IMR-90 (cell line): ENCODE measurements around the gene TNFRSF14. TPM values are rescaled to one million over a fixed set of nuclear protein-coding genes. Genes with fewer than 3 reads are reported as not detected.

Experiments used
- ATAC-seq: fragments of 200-7000 bp; cut with Tn5 transposase; 2 replicates; pipeline ENCODE4 v1.9.1; 2020; ENCODE audit warnings: low read depth, mild to moderate bottlenecking, moderate library complexity
- BruUV-seq: library from RNA; stranded (reverse); fragments of 400-500 nt; replicated peaks from 2 replicates; lab custom pipeline; 2021; lab: Mats Ljungman, UMichigan
- CTCF ChIA-PET: fragments of 300-600 bp; formaldehyde crosslinking; extraction: SDS; loops from one replicate; lab custom pipeline; 2021; ENCODE audit warnings: antibody characterized with exemption; lab: Yijun Ruan, JAX
- POLR2A ChIA-PET: fragments of 300-600 bp; sonication (Branson Sonifier 250); formaldehyde crosslinking; loops from one replicate; lab custom pipeline; 2022; ENCODE audit warnings: antibody characterized with exemption; ENCODE audit not compliant: unreplicated experiment; lab: Charles Lee
- DNase-seq: peaks from one replicate; pipeline ENCODE4 v3.0.0; 2013
- H2AFZ ChIP-seq: replicated peaks from 2 replicates; pipeline ENCODE3; 2013; ENCODE audit warnings: low read length, mild to moderate bottlenecking; ENCODE audit not compliant: poor library complexity
- H2AK5ac ChIP-seq: 2 replicates; pipeline ENCODE4 v1.6.1; 2013; ENCODE audit warnings: low read depth, low read length, inconsistent platforms
- H2AK9ac ChIP-seq: replicated peaks from 2 replicates; pipeline ENCODE3; 2013; ENCODE audit warnings: mild to moderate bottlenecking, low read depth, low read length, moderate library complexity; ENCODE audit not compliant: poor library complexity
- H2BK120ac ChIP-seq: 2 replicates; pipeline ENCODE4 v1.6.1; 2013; ENCODE audit warnings: low read depth, low read length, inconsistent platforms
- H2BK15ac ChIP-seq: 3 replicates; pipeline ENCODE4 v1.6.1; 2013; ENCODE audit warnings: low read depth, low read length, inconsistent platforms
- H2BK20ac ChIP-seq: 2 replicates; pipeline ENCODE4 v1.6.1; 2013; ENCODE audit warnings: low read depth, mild to moderate bottlenecking, inconsistent platforms, low read length, moderate library complexity
- H2BK5ac ChIP-seq: 2 replicates; pipeline ENCODE4 v1.6.1; 2013; ENCODE audit warnings: mild to moderate bottlenecking, low read depth, low read length, inconsistent platforms; ENCODE audit not compliant: poor library complexity, severe bottlenecking
- H3K14ac ChIP-seq: replicated peaks from 2 replicates; pipeline ENCODE4 v1.6.1; 2013; ENCODE audit warnings: low read depth, low read length, inconsistent platforms
- H3K18ac ChIP-seq: 2 replicates; pipeline ENCODE4 v1.6.1; 2013; ENCODE audit warnings: low read depth, low read length, control low read depth
- H3K23ac ChIP-seq: 2 replicates; pipeline ENCODE4 v1.6.1; 2013; ENCODE audit warnings: low read depth, low read length, inconsistent platforms
- H3K27ac ChIP-seq: 2 replicates; pipeline ENCODE4 v1.5.1; 2013; ENCODE audit warnings: mild to moderate bottlenecking, control low read depth, low read length; ENCODE audit not compliant: insufficient read depth
- H3K27me3 ChIP-seq: 2 replicates; pipeline ENCODE4 v1.6.1; 2013; ENCODE audit warnings: low read length; ENCODE audit not compliant: control insufficient read depth, insufficient read depth
- H3K36me3 ChIP-seq: 2 replicates; pipeline ENCODE4 v1.6.1; 2013; ENCODE audit warnings: low read length, mixed read lengths; ENCODE audit not compliant: control insufficient read depth, insufficient read depth
- H3K4ac ChIP-seq: 2 replicates; pipeline ENCODE4 v1.6.1; 2013; ENCODE audit warnings: low read depth, low read length, inconsistent platforms
- H3K4me1 ChIP-seq: 2 replicates; pipeline ENCODE4 v1.6.1; 2013; ENCODE audit warnings: low read length, mixed read lengths; ENCODE audit not compliant: control insufficient read depth, insufficient read depth
- H3K4me2 ChIP-seq: 2 replicates; pipeline ENCODE4 v1.6.1; 2013; ENCODE audit warnings: low read depth, mild to moderate bottlenecking, control low read depth, low read length, moderate library complexity
- H3K4me3 ChIP-seq: 2 replicates; pipeline ENCODE4 v1.5.1; 2013; ENCODE audit warnings: low read depth, mild to moderate bottlenecking, control low read depth, low read length, moderate library complexity; ENCODE audit not compliant: insufficient read depth
- H3K56ac ChIP-seq: 2 replicates; pipeline ENCODE4 v1.6.1; 2013; ENCODE audit warnings: low read length, inconsistent platforms; ENCODE audit not compliant: insufficient read depth; ENCODE audit errors: extremely low read depth
- H3K79me1 ChIP-seq, 2 experiments: 2 replicates each; pipeline ENCODE4 v1.6.1; 2013; ENCODE audit warnings: low read length in 2 of 2, inconsistent platforms in 1 of 2, low read depth in 1 of 2
- H3K9ac ChIP-seq: 2 replicates; pipeline ENCODE4 v1.6.1; 2013; ENCODE audit warnings: low read depth, low read length, control low read depth
- H3K9me1 ChIP-seq: 2 replicates; pipeline ENCODE4 v1.6.1; 2013; ENCODE audit warnings: low read length, inconsistent platforms; ENCODE audit not compliant: insufficient read depth
- H3K9me3 ChIP-seq: 2 replicates; pipeline ENCODE4 v1.6.1; 2013; ENCODE audit warnings: low read length; ENCODE audit not compliant: control insufficient read depth, insufficient read depth
- H4K20me1 ChIP-seq: 2 replicates; pipeline ENCODE4 v1.6.1; 2013; ENCODE audit warnings: low read length, inconsistent platforms; ENCODE audit not compliant: insufficient read depth
- H4K5ac ChIP-seq: 2 replicates; pipeline ENCODE4 v1.6.1; 2013; ENCODE audit warnings: mild to moderate bottlenecking, low read depth, low read length, control low read depth
- H4K8ac ChIP-seq, 2 experiments: 2 replicates each; pipeline ENCODE4 v1.6.1; 2013; ENCODE audit warnings: low read depth in 2 of 2, low read length in 2 of 2, control low read depth in 1 of 2, inconsistent platforms in 1 of 2
- H4K91ac ChIP-seq: 2 replicates; pipeline ENCODE4 v1.6.1; 2013; ENCODE audit warnings: low read depth, low read length, inconsistent platforms; ENCODE audit not compliant: insufficient read depth
- BHLHE40 ChIP-seq: fragments of 150-350 bp; IDR thresholded peaks from 2 replicates; pipeline ENCODE4 v1.6.1; 2016; ENCODE audit warnings: mild to moderate bottlenecking, low read depth, low read length
- CEBPB ChIP-seq: IDR thresholded peaks from 2 replicates; pipeline ENCODE4 v1.6.1; 2012; ENCODE audit warnings: low read depth, low read length, improper control_type of control experiment
- CHD1 ChIP-seq: IDR thresholded peaks from 2 replicates; pipeline ENCODE4 v1.6.1; 2012; ENCODE audit warnings: low read depth, low read length, improper control_type of control experiment
- ELK1 ChIP-seq: fragments of 150-350 bp; IDR thresholded peaks from 2 replicates; pipeline ENCODE4 v1.6.1; 2016; ENCODE audit warnings: low read depth, mild to moderate bottlenecking, low read length, moderate library complexity, borderline replicate concordance
- FOS ChIP-seq: fragments of 150-350 bp; IDR thresholded peaks from 2 replicates; pipeline ENCODE4 v1.6.1; 2016; ENCODE audit warnings: low read depth, low read length
- MAZ ChIP-seq: IDR thresholded peaks from 2 replicates; pipeline ENCODE4 v1.6.1; 2012; ENCODE audit warnings: low read depth, mild to moderate bottlenecking, low read length, improper control_type of control experiment, moderate library complexity, borderline replicate concordance
- MXI1 ChIP-seq: IDR thresholded peaks from 2 replicates; pipeline ENCODE4 v1.6.1; 2012; ENCODE audit warnings: low read depth, mild to moderate bottlenecking, low read length, moderate library complexity, borderline replicate concordance
- NFE2L2 ChIP-seq: fragments of 150-350 bp; IDR thresholded peaks from 2 replicates; pipeline ENCODE4 v1.6.1; 2016; ENCODE audit warnings: low read depth, mild to moderate bottlenecking, low read length
- POLR2A ChIP-seq: IDR thresholded peaks from 2 replicates; pipeline ENCODE4 v1.6.1; 2012; ENCODE audit warnings: mild to moderate bottlenecking, low read depth, low read length
- RAD21 ChIP-seq: IDR thresholded peaks from 2 replicates; pipeline ENCODE4 v1.6.1; 2012; ENCODE audit warnings: low read length, improper control_type of control experiment
- RCOR1 ChIP-seq: IDR thresholded peaks from 2 replicates; pipeline ENCODE4 v1.6.1; 2012; ENCODE audit warnings: mild to moderate bottlenecking, low read length, improper control_type of control experiment; ENCODE audit not compliant: insufficient replicate concordance
- RFX5 ChIP-seq: IDR thresholded peaks from 2 replicates; pipeline ENCODE4 v1.8.0; 2012; ENCODE audit warnings: low read depth, mild to moderate bottlenecking, low read length, moderate library complexity
- SMC3 ChIP-seq: fragments of 150-350 bp; IDR thresholded peaks from 2 replicates; pipeline ENCODE4 v1.6.1; 2016; ENCODE audit warnings: low read depth, mild to moderate bottlenecking, antibody characterized with exemption, low read length, moderate library complexity
- USF2 ChIP-seq: fragments of 150-350 bp; IDR thresholded peaks from 2 replicates; pipeline ENCODE4 v1.6.1; 2017; ENCODE audit warnings: mild to moderate bottlenecking, antibody characterized with exemption, low read length, low read depth
- WGBS, 2 experiments: methylation state at CpG; one replicate each; pipeline versions ENCODE4 v1.1.5 to v1.1.7; 2013; ENCODE audit warnings: missing lambda C conversion rate in 2 of 2; ENCODE audit not compliant: insufficient read length in 1 of 2; ENCODE audit errors: extremely low coverage in 2 of 2; 5-methylcytosine and 5-hydroxymethylcytosine counted together
- dilution Hi-C: fragments of 300-500 bp; cut with HindIII; formaldehyde crosslinking; loops from one replicate; pipeline ENCODE4 v1.14.3; 2018; ENCODE audit warnings: low sequenced_read_pairs; ENCODE audit not compliant: unreplicated experiment
- in situ Hi-C: fragments of 300-500 bp; cut with MboI; formaldehyde crosslinking; loops from 3 replicates; pipeline ENCODE4 v1.14.3; 2019; ENCODE audit warnings: low sequenced_read_pairs, inconsistent platforms, mixed read lengths
- intact Hi-C: fragments of 100-400 bp; cut with micrococcal nuclease; formaldehyde crosslinking; loops from 2 replicates; pipeline ENCODE4 v1.10.0; 2022
- polyA plus RNA-seq, 3 experiments: library from polyadenylated mRNA; depleted of rRNA; stranded (reverse); fragments of >200 nt; gene quantifications; 2 replicates each; pipeline ENCODE4 v1.2.3, GENCODE V29; 2012; ENCODE audit warnings: low replicate concordance in 1 of 3
- total RNA-seq: library from RNA; depleted of rRNA; stranded (reverse); fragments of >200 nt; gene quantifications from 2 replicates; pipeline ENCODE4 v1.2.3, GENCODE V29; 2012
- TF ChIP-seq, protein P1 (sequence below): conservative IDR thresholded peaks from 2 replicates; pipeline ENCODE4 v1.5.1; 2012; ENCODE audit warnings: mild to moderate bottlenecking, low read depth, low read length, improper control_type of control experiment

The TNFRSF14 gene
- total and polyA plus RNA-seq, 2 of the 4 experiments (the other 2 are of a cell fraction) = 1.3 to 4.2 TPM

GRCh38 chr1:2553871-2554620 is 2.1 kb upstream of the TNFRSF14 start:
- ChIA-PET POLR2A (no interaction called here), CTCF (no interaction called here)
- no peak for DNase-seq
- Histone ChIP-seq H3K79me1 (no peaks in the 10 kb centered on the region), H3K27me3 (no peaks in the 10 kb centered on the region; the same call in 1 of the 2 replicates), H3K36me3 (no peaks in the 10 kb centered on the region), H2AK9ac (peak overlapping the region; percentile 24), H3K9me3 (no peaks in the 10 kb centered on the region), H4K20me1 (no peaks in the 10 kb centered on the region), H3K4me3 (no peak overlapping the region), H2BK120ac (no peak overlapping the region), H2AK5ac (no peak overlapping the region), H3K4me2 (no peak overlapping the region), H2AFZ (no peak overlapping the region), H4K5ac (no peak overlapping the region), H3K4me1 (no peaks in the 10 kb centered on the region; the same call in 1 of the 2 replicates), H3K27ac (no peak overlapping the region), H2BK20ac (no peak overlapping the region), H3K4ac (no peak overlapping the region), H4K91ac (no peak overlapping the region), H3K18ac (no peak overlapping the region), H3K23ac (no peak overlapping the region), H3K9ac (no peak overlapping the region), H2BK5ac (no peak overlapping the region), H4K8ac (no peak overlapping the region), H3K14ac (no peak overlapping the region), H3K9me1 (no peaks in the 10 kb centered on the region), H2BK15ac (no peak overlapping the region), H3K56ac (no peak overlapping the region)
- ATAC-seq = no peak
- 75% methylated on average over 17 of the region's 30 CpGs; no CpG with 5 or more reads in 1 of the 2 experiments for WGBS, 2 experiments
- intact Hi-C loops = loop anchor here (2.0 kb wide), 1 partner anchor 871 kb away; no protein-coding TSS in a partner anchor
- in situ Hi-C loops = no loop called here
- no TSS peak for BruUV-seq
- dilution Hi-C loops = no loop called here
- TF ChIP-seq SMC3 (no peak), CEBPB (no peak), POLR2A (no peak), RCOR1 (no peak), MAZ (no peak), MXI1 (no peak), RFX5 (no peak), USF2 (no peak), FOS (no peak), RAD21 (no peak), BHLHE40 (no peak), NFE2L2 (no peak), CHD1 (no peak), ELK1 (no peak)
- TF ChIP-seq, protein P1, sequence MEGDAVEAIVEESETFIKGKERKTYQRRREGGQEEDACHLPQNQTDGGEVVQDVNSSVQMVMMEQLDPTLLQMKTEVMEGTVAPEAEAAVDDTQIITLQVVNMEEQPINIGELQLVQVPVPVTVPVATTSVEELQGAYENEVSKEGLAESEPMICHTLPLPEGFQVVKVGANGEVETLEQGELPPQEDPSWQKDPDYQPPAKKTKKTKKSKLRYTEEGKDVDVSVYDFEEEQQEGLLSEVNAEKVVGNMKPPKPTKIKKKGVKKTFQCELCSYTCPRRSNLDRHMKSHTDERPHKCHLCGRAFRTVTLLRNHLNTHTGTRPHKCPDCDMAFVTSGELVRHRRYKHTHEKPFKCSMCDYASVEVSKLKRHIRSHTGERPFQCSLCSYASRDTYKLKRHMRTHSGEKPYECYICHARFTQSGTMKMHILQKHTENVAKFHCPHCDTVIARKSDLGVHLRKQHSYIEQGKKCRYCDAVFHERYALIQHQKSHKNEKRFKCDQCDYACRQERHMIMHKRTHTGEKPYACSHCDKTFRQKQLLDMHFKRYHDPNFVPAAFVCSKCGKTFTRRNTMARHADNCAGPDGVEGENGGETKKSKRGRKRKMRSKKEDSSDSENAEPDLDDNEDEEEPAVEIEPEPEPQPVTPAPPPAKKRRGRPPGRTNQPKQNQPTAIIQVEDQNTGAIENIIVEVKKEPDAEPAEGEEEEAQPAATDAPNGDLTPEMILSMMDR = no peak
